NCI-H2107 treated with DMSO at 0.1 percent for 48 hours (cell line): ENCODE measurements around the gene PODN.
A peak's percentile ranks its signal among the peaks of the same experiment; 100 is the strongest.

ENCODE experiments used
- DNase-seq: peaks from one replicate; lab custom pipeline; 2025; ENCODE audit not compliant: unreplicated experiment; lab: John Stamatoyannopoulos, UW

Gene PODN

DNA sequence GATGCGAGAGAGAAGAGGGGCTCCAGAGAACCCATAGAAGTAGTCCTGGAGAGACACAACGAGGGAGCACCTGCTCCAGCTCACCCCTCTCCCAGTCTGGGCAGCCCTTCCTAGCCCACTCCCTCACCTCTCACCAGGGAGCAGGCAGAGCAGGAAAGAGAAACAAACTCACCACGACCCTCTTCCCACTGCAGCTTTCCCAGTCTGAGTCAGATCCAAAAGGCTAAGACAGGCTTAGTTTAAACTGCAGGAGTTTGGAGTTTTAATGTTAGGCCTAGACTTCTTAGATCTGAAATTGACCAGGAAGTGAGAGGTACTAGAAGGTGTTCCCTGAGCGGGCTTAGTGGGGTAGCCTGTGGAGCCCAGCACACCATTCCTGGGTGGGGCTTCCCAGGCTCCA is 50.8 kb downstream of the PODN start:
- DNase-seq, result no peak

DNA sequence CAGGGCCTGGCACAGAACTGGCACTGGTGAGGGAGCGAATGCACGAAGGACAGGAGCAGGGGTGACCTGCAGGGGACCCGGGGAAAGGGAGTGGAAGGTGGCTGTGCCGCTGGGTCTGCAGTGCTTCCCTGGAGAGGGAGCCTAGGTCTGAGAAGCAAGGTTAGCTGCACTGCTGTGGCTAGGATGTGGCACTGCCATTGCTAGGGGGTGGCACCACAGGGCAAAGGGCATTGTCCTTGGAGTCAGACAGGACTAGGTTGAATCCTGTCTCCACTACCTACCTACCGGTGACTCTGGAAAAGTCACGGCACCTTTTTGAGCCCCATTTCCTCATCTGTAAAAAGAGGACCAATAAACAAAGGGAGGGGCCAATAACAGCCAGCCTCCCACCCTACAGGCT is 52.1 kb downstream of the PODN start:
- DNase-seq, result no peak

DNA sequence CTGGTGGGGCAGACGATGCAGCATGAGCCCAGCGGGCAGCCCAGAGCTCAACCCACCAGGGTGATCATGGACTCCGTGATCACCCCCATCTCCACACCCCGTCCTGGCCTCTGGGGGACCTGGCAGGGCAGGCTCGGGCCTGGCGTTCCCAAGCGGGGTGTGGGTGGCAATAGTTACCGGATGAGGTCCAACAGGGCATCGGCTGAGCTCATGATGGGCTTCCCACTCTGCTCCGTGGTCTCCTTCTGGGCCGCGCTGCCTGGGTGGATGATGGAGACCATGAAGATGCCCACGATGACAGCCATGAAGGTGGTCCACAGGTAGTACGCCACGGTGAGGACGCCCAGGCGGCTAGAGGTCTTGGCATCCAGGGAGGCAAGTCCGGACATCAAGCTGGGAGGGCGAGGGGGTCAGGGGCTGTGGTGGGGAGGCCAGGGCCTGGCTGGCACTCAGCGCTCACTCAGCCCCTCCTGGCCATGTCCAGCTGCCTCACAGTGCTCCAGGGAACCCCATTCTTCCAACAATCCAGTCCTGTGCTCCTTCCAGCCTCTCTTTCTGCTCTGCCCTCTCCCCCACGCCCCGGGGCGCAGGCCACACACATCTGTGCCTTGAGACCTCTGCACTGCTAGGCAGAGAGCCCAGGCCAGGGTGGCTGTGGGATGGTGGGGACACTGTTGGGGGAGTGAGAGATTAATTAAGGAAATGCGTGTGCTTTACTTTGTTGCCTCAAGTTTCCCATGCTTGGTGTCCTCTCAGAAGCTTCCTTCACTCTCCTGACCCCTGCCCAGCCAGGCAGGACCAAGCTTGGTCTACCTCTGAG is 52.8 kb downstream of the PODN start:
- DNase-seq, result no peak

DNA sequence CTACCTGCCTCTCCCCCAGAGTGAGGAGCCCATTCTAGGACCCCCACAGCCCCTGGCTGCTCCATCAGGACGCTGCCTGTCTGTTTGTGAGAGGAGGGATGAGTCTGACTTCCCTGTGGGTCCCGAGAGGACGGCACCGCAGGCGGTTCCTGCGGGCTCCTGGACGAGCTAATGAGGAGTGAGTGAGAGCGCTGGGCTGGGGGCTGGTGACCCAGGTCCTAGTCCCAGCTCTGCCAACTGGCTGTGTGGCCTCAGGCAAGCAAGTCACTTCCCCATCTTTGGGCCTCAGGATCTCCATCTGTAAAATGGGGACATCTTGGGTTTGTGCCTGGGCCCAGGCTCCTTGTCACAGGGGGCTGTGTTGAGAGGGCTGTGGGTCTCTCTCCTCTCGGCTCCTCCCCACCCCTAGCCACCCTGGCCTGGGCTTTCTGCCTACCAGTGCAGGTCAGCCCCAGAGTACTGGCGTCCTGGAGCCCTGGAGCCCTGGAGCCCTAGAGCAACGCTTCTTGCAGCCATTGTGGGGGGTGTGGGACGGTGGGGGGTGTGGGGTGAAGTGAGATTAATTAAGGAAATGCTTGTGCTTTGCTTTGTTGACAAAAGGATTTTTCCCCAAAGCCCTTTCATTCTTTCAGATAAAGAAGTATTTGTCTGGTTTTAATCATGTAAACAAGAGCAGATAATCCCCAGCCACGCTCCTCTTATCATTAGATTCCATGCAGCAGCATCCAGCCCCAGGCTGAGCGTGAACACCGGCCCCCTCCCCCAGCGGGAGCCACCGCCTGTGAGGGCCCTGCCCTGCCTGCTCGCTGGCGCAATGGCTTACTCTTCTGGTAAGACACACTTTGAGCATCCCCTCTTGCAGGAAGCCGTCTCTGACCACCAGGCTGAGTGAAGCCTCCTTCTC is 53.6 kb downstream of the PODN start:
- no peak for DNase-seq

DNA sequence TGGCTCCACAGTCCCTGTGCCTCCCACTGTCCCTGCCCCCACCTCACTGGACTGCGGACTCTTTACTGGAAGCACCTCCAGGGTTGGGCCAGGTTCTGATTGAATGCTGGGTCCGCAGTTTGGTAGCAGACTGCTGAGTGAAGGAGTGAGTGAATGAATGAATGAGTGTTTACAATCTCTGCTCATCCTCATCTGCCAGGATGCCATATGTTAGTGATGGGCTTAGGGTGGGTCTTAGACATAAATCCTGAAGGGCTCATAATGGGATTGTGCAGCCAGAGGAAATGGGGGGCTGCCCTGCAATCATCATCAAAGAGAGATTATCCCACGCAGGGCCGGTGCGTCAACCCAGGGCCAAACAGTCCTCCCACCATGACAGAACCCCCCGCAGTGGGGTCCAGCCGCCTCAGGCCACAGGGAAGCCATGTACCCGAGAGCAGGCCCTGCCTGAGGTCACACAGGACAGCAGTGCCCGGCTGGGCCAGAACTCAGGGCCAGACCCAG is 54.3 kb downstream of the PODN start:
- no peak for DNase-seq

DNA sequence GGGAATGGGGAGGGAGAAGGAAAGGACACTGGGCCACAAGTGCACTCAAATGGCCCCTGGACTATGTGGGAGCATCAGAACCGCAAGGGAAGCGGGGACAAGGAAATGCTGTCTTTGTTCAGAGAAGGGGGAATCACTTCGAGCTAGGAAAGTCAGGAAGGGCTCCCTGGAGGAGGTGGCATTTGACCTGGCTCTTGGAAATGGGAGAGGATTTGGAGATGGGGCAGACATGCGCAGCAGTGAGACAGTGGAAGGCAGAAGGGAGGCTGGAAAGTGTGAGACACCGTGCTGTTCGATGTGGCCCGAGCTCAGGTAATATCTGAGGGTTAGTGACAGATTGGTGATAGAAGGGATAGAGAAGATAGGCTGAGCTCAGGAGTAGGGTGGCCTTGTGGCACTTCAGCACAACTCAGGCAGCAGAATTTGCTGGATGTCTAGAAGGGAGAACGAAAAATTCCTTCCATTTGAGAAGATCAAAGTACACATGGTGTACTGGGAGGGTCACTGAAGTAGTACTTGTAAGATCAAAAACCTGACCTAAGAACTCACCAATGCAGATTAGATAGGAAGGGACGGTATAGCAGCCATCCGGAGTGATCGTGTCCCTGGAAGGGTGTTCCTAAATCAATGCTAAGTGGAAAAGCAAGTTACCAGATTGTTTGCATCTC is 55.1 kb downstream of the PODN start:
- no peak for DNase-seq

DNA sequence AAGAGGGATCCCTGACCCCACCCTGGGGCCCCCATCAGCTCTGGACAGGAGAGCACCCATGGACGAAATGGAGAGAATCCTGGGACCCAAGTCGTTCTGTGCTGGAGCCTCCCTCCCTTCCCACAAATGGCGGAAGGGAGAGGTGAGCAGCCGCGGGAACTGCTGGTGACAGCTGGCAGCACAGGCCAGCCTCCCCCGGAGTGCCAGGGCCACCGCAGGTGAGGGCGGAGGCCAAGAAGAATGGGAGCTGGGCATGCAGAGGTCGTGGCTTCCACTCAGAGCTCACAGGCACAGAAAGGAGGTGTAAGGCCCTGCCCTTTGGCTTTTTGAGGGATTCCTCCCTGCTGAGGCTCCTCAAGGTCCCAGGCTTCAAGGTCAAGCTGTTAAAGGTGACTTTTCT is 55.8 kb downstream of the PODN start:
- DNase-seq, result no peak

DNA sequence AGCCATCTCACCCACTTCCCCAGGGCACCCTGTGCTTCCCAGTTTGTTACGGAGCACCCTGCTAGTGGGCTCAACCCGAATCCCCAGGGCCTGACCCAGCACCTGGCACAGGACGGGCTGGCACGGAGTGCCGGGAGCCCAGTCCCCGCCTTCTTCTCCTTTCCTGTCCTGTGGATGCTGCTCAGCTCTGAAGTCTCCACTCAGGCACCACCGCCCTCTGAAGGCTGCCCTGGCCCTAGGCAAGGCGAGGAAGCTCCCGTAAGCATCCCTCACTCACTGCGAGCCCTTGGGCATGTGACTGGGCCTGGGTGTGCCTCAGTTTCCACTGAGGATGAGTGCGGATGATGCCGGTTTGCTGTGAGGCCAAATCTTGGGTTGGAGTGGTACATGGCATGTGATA is 58.6 kb downstream of the PODN start:
- no peak for DNase-seq

DNA sequence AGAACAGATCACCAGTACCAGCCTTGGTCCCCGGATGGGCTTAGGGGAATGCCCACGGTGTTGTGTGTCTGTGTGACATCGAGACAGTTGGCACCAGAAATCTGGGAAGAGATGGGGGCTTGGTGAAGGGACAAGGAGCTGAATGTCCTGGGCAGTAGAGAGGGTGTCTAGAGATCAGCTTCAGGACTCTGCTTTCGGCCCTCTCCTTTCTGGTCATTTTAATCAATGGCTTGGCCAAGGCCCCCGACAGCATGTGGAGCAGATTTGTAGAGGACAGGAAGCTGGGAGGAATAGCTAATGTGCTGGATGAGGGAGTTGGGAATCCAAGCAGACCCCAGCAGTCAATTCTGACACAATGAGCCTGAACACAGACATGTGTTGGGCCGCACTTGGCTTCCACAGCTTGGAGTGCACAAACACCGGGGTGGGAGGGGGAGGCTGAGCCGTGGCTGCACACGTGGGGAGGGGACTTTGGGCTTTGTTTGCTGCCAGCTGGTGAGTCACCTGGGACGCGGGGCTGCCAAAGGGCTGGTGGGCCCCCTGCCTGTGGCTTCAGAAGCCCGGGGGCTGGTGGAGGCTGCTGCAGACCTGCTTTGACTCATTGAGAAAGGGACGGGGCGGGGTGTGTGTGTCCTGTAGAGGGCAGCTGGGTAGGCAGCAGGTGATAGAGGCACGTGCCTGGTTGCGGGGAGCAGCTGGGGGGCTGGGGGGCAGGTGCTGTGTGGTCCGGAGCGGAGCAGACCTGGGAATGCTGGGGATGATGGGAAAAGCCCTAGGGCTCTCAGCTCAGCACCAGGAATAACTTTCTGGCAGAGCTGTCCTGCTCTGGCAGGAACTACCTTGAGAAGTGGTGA is 59.5 kb downstream of the PODN start:
- DNase-seq, result peak; percentile 92

DNA sequence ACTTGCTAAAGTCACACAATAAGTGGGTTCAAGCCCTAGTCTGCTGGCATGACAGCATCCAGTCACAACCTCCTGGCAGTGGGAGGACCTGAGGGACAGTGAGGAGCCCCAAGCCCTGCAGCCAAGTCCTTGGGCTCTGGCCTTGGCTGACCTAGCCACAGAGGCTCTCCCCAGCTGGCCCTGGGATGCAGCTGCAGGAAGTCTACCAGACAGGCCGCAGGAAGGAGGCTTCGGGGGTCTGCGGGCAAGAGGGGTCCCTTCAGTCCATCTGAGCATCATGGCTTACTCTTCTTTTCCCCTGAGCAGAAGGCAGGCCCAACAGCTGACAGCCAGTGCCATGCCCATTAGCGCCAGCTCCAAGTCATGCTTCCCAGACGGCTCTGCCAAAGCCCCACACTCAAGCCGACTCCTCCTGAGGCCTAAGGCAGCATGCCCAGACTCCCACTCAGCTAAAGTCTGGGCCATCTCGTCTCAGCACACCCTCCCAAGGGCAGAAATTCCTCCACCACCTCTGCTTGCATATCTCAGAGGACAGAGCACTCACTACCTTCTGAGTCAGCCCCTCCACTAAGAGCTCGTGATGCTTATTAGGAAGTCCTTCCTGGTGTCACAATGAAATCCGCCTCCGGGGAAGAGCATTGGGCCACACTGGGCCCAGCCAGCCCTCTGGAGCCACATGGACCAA is 60.3 kb downstream of the PODN start:
- no peak for DNase-seq

DNA sequence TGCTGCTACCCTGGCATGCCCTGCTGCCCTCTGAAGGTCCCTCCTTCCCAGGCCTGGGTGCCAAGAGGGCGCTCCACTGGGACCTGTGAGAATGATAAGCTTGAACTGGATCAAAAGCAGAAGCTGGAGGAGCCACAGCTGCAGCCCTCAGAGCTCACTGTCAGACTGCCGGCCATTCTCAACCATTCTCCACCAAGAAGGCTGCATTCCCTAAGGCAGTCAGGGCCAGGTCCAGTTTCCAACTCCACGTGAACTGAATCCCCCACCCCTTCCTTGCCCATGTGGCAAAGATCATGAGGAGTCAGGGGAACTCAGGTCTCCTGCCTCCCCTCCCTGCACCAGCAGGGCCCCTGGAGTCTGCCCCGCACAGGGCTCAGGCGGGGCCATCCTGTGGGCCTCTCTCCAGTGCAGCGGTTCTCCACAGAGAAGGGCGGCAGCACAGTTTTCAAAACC is 61.0 kb downstream of the PODN start:
- no peak for DNase-seq

DNA sequence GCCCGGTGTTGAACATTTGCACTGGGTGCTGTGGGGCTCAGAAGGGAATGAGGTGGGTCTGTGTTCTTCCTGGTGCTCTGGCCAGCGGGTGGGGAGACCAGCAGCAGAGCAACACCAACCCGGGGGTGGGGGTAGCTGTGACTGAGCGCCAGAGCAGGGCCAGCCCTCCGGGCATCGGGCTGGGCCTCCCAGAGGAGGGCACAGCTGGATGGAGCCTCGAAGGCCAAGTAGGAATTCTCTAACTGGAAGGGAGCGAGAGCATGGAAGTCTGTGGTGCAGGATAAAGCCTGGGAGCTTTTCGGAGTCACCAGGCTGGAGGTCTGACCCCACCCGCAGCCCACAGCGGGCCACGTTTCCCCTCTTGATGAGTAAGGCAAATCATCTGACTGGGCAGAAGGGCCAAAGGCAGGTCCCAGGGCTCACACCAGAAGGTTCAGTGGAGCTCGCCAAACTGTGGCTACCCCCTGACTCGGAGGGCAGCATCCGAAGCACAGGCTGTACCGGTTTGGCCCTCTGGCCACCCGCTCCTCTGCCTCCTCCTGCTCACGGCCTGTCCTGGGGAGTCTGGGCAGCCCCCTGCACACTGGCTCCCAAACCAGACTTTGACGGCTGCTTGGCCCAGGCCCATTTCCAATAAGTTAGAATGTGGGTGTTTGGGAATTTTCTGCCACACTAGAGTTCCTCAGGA is 61.6 kb downstream of the PODN start:
- no peak for DNase-seq

DNA sequence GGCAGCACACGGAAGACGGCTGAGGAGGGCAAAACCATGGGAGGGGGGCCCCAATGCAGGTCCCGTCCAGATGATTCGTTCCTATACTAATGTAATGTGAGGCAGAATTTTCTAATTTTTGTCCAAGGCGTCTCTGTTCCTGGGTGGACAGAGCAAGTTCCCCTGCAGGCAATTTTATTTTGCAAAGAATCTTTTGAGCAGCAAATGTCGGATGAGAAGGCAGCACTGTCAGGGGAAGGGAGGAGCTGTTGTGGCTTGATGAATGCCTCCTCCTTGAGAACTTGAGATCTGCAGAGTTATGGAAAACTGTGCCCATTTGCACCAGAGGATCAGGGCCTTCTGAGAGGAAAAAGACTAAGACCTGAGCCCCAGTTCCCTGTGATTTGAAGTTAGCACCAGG is 63.1 kb downstream of the PODN start:
- no peak for DNase-seq

DNA sequence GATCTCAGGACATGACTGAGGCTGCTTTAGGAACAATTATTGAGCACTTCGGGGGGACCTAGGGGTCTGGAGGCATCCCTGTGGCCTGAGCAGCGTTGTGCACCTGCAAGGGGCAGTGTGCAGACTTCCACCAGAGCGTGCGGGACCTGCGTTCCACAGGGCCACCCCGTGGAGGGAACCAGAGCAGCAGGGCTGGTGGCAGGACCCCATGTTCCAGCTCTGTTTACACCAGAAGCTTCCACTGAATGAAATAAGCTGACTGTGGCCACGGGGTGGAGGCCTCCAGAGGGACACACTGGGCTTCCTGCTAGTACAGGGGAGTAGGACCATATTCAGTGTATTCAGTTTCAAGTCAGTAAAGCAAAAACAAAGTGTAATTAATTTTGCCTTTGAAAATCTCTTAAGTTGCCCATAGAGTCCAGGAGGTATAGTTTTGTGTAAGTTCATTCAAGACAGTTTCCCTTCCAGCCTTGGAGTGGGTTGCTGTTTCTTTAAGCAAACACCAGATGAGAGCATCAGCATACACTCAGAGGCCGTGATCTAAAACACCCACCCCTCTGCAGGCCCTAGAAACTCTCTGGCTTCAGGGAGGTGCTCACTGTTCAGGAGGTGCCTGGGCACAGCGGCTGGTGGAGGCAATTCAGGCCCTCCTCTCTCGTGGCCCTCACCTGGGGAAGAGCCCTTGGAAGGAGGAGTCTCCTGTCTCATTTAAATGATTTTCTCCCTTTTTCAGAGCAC is 63.8 kb downstream of the PODN start:
- no peak for DNase-seq

DNA sequence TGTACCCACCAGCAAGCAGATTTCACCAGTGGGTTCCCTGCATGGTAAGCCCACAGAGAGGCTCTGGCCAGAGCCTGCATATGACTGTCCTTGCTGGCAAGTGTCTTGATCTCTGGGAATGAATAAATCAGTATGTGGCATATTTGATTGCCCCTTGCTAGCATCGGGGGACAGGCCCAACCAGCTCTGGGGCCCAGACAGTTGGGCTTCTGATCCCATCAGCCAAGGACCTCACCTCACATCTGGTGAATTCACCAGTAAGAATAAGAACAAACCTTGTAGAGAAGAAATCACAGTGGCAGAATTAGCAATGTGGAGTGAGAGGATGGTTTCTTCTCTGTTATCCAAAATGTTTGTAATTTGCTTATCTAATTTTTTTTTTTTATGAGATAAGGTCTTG is 64.5 kb downstream of the PODN start:
- no peak for DNase-seq

DNA sequence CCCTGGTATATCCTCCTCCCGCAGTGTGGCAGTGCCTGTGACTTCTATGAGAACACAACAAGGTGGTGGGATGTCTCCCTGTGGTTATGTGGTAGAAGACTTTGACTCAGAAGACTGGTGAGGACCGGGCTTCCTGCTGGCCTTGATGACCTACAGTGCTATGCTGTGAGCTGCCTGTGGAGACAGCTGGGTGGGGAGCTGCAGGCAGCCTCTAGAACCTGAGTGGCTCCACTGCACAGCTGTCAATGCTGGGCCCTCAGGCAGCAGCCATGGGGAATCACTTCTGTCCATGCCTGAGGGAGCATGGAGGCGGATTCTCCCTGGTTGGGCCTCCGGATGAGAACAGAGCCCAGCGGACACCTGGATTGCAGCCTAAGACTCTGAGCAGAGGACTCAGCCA is 65.5 kb downstream of the PODN start:
- no peak for DNase-seq

DNA sequence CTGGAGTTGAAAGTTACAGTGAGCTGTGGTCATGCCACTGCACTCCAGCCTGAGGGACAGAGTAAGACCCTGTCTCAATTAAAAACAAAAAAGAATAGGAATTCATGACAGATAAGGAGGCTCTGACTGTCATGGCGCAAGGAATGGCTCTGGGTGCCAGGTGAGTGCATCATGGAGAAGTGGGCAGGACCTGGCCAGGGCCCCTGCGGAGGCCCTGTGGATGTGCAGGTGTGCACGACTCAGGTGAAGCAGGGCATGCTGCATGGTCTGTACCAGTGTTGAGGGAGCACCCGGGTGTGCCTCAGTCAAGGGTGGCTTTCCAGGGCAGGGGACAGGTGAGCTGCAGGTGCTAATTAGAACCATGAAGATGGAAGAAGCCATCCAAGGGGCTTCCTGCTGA is 66.4 kb downstream of the PODN start:
- DNase-seq, result no peak

DNA sequence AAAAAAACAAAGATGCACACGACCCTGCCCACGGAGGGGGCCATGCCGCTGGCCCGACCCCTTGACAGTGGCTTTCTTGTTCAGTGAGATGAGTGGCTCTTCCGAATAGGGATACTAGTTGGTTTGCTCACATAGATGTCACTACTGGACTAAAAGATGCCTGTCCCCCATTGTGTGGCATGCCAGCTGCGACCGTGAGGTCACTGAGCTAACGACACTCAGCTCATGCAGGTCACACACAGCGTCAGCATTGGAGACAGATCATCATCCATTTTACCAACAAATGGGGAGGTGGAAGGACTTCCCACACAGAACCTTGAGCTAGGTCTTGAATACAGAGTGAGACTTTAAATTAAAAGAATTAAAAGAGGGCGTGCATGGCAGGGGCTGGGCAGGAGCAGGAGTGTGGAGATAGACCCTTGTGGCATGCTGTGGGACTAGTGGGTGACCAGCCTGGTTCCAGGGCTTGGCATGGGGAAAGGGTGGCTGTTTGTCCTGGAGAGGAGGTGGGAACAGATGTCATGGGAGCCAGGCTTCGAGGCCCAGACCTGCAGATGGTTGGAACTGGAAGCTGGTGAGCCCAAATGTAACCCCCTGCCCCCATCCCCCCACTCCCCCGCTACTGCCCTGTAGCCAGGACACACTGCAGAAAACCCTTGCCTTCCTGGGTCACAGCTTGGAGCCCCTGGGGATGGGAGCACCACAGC is 68.0 kb downstream of the PODN start:
- no peak for DNase-seq
